Measurements from ENCODE around the gene BOD1L2.

The BOD1L2 gene

GRCh38 chr18:57146956-57147636 lies at the start of gene BOD1L2:
Gene BOD1L2, plus strand, starts transcription at chr18:57147087. Its CDS starts 226 bp downstream, at chr18:57147313.
- no peak for ATAC-seq
- no peak for DNase-seq

GRCh38 chr18:57107140-57107832 lies 39.6 kb upstream of the BOD1L2 start:
- no peak for DNase-seq

GRCh38 chr18:57110290-57110689 lies 36.6 kb upstream of the BOD1L2 start:
- DNase-seq (no peak), ATAC-seq (no peak)

More at GRCh38 chr18:57107140-57107832, 39.6 kb upstream of the BOD1L2 start:
- peak; percentile 23 for ATAC-seq

GRCh38 chr18:57113799-57114420 lies 33.0 kb upstream of the BOD1L2 start:
- ATAC-seq = no peak

GRCh38 chr18:57116598-57117132 lies 30.2 kb upstream of the BOD1L2 start:
- DNase-seq (no peak), ATAC-seq (no peak)

More at GRCh38 chr18:57113799-57114420, 33.0 kb upstream of the BOD1L2 start:
- DNase-seq = no peak

GRCh38 chr18:57121542-57122112 lies 25.3 kb upstream of the BOD1L2 start:
- DNase-seq (no peak), ATAC-seq (no peak)

GRCh38 chr18:57122936-57123510 lies 23.9 kb upstream of the BOD1L2 start:
- ATAC-seq (no peak), DNase-seq (no peak)

GRCh38 chr18:57125627-57126026 lies 21.3 kb upstream of the BOD1L2 start:
- no peak for DNase-seq
- ATAC-seq = no peak

- ATAC-seq (no peak), DNase-seq (no peak)
These were observed 18.5 kb upstream of the BOD1L2 start for GRCh38 chr18:57128220-57128932.

GRCh38 chr18:57131101-57131500 lies 15.8 kb upstream of the BOD1L2 start:
- DNase-seq = no peak

GRCh38 chr18:57131782-57132181 lies 15.1 kb upstream of the BOD1L2 start:
- DNase-seq = no peak
- ATAC-seq = no peak

More at GRCh38 chr18:57131101-57131500, 15.8 kb upstream of the BOD1L2 start:
- no peak for ATAC-seq

- ATAC-seq = no peak
- DNase-seq = no peak
These were observed 12.2 kb upstream of the BOD1L2 start for GRCh38 chr18:57134618-57135135.

GRCh38 chr18:57135699-57136098 lies 11.2 kb upstream of the BOD1L2 start:
- no peak for ATAC-seq
- no peak for DNase-seq

- DNase-seq (no peak), ATAC-seq (no peak)
These were observed 9.0 kb upstream of the BOD1L2 start for GRCh38 chr18:57137847-57138246.

GRCh38 chr18:57141208-57142129 lies 5.4 kb upstream of the BOD1L2 start:
- DNase-seq = no peak
- ATAC-seq = no peak

- no peak for ATAC-seq
- DNase-seq = no peak
These were observed 4.6 kb upstream of the BOD1L2 start for GRCh38 chr18:57142324-57142723.

GRCh38 chr18:57143265-57143664 lies 3.6 kb upstream of the BOD1L2 start:
- ATAC-seq (no peak), DNase-seq (no peak)

- no peak for ATAC-seq
- no peak for DNase-seq
These were observed 1.4 kb downstream of the BOD1L2 start for GRCh38 chr18:57148263-57148662.

- DNase-seq (no peak), ATAC-seq (no peak)
These were observed 2.2 kb downstream of the BOD1L2 start for GRCh38 chr18:57149051-57149450.

GRCh38 chr18:57149531-57149930 lies 2.6 kb downstream of the BOD1L2 start:
- DNase-seq = no peak
- ATAC-seq = no peak
